Fibroblast of lung (primary cell): ENCODE results near the gene CUBN. TPM values are rescaled to one million over a fixed set of nuclear protein-coding genes. Genes with fewer than 3 reads are reported as not detected.

ENCODE experiments used
- DNase-seq, 2 donors: peaks; one replicate each; pipeline versions ENCODE4 v3.0.0 to v3.0.0-alpha.2; 2010; ENCODE audit warnings: low read depth in 2 of 2
- H2AFZ ChIP-seq: 2 replicates; pipeline ENCODE4 v1.5.1; 2012; ENCODE audit warnings: low read length, control low read depth, inconsistent platforms
- H3K27ac ChIP-seq: 2 replicates; pipeline ENCODE4 v1.5.1; 2011; ENCODE audit warnings: low read length, control low read depth; ENCODE audit not compliant: insufficient read depth
- H3K27me3 ChIP-seq: 2 replicates; pipeline ENCODE4 v1.5.1; 2011; ENCODE audit warnings: mild to moderate bottlenecking, low read length; ENCODE audit not compliant: control insufficient read depth, insufficient read depth
- H3K36me3 ChIP-seq: 2 replicates; pipeline ENCODE4 v1.5.1; 2011; ENCODE audit warnings: low read length; ENCODE audit not compliant: control insufficient read depth, insufficient read depth
- H3K4me1 ChIP-seq: 2 replicates; pipeline ENCODE4 v1.5.1; 2011; ENCODE audit warnings: low read length; ENCODE audit not compliant: control insufficient read depth, insufficient read depth; ENCODE audit errors: extremely low read depth
- H3K4me2 ChIP-seq: 2 replicates; pipeline ENCODE4 v1.5.1; 2011; ENCODE audit warnings: low read length, control low read depth; ENCODE audit not compliant: insufficient read depth; ENCODE audit errors: extremely low read depth
- H3K4me3 ChIP-seq, 4 experiments: fragments of 200-600 bp in 1 of 4; sonication (generic) in 1 of 4; replicated peaks in 1 of 4; 2 replicates each; pipeline ENCODE4 v1.5.1; 2011 to 2016; ENCODE audit warnings: low read length in 4 of 4, low read depth in 3 of 4, mild to moderate bottlenecking in 3 of 4, control low read depth in 2 of 4, inconsistent platforms in 1 of 4, mixed read lengths in 1 of 4; ENCODE audit not compliant: insufficient read depth in 1 of 4; ENCODE audit errors: control extremely low read depth in 1 of 4
- H3K79me2 ChIP-seq: 2 replicates; pipeline ENCODE4 v1.5.1; 2012; ENCODE audit warnings: mild to moderate bottlenecking, low read length, inconsistent platforms; ENCODE audit not compliant: control insufficient read depth, insufficient read depth
- H3K9ac ChIP-seq: 2 replicates; pipeline ENCODE4 v1.5.1; 2011; ENCODE audit warnings: mild to moderate bottlenecking, low read length, control low read depth; ENCODE audit not compliant: insufficient read depth
- H3K9me3 ChIP-seq: 2 replicates; pipeline ENCODE4 v1.5.1; 2012; ENCODE audit warnings: low read depth, low read length; ENCODE audit not compliant: control insufficient read depth, insufficient read depth
- H4K20me1 ChIP-seq: 2 replicates; pipeline ENCODE4 v1.5.1; 2011; ENCODE audit warnings: low read length; ENCODE audit not compliant: control insufficient read depth, insufficient read depth; ENCODE audit errors: extremely low read depth
- CTCF ChIP-seq, 2 donors: IDR thresholded peaks in 1 of 2; conservative IDR thresholded peaks in 1 of 2; 1 replicate in 1 of 2; 2 replicates in 1 of 2; pipeline ENCODE4 v1.5.1; 2011 to 2012; ENCODE audit warnings: low read length in 2 of 2, control low read depth in 1 of 2, inconsistent platforms in 1 of 2, low read depth in 1 of 2, mild to moderate bottlenecking in 1 of 2
- EZH2 ChIP-seq: IDR thresholded peaks from 2 replicates; pipeline ENCODE4 v1.5.1; 2012; ENCODE audit warnings: low read length, control low read depth, mild to moderate bottlenecking; ENCODE audit errors: missing control alignments
- polyA plus RNA-seq, 2 donors: library from polyadenylated mRNA; depleted of rRNA in 1 of 2; stranded (reverse) in 1 of 2; unstranded in 1 of 2; fragments of >200 nt; gene quantifications; 2 replicates each; pipeline ENCODE4 v1.2.1, GENCODE V29; 2011 to 2012; ENCODE audit warnings: missing spikeins in 1 of 2
- total RNA-seq: library from RNA; depleted of rRNA; stranded (reverse); fragments of >200 nt; gene quantifications from 2 replicates; pipeline ENCODE4 v1.2.1, GENCODE V29; 2014

CUBN gene
- total and polyA plus RNA-seq, 2 donors (not counting 1 experiment from before 2014, with no cell fraction given) = 1.3 to 1.5 TPM

GRCh38 chr10:16883084-16883483, 246.5 kb downstream of the CUBN start:
- H3K79me2 ChIP-seq = no peaks in the 10 kb centered on the region
- no peak for DNase-seq
- H3K9ac ChIP-seq = no peak overlapping the region

GRCh38 chr10:16870331-16870730, 259.3 kb downstream of the CUBN start:
- Histone ChIP-seq H4K20me1 (no peaks in the 10 kb centered on the region), H3K4me2 (no peak overlapping the region), H3K36me3 (no peaks in the 10 kb centered on the region), H3K79me2 (no peaks in the 10 kb centered on the region), H3K27ac (no peak overlapping the region), H3K27me3 (no peaks in the 10 kb centered on the region), H3K4me1 (no peaks in the 10 kb centered on the region), H3K4me3 (no peak overlapping the region), H2AFZ (no peak overlapping the region), H3K9me3 (no peaks in the 10 kb centered on the region), H3K9ac (no peak overlapping the region)
- DNase-seq = no peak
- TF ChIP-seq CTCF (conservative IDR thresholded peaks at IDR 0.05 in 1 of 2, IDR thresholded peaks at IDR 0.05 in 1 of 2; ENCODE audit: low read depth in 1 of 2, low read length in 2 of 2) (no peak), EZH2 (no peak)

More at GRCh38 chr10:16883084-16883483, 246.5 kb downstream of the CUBN start:
- Histone ChIP-seq H3K9me3 (no peaks in the 10 kb centered on the region), H3K4me1 (no peaks in the 10 kb centered on the region), H2AFZ (no peak overlapping the region), H3K4me3 (no peak overlapping the region), H3K27me3 (no peaks in the 10 kb centered on the region), H4K20me1 (no peaks in the 10 kb centered on the region), H3K27ac (no peak overlapping the region), H3K36me3 (no peaks in the 10 kb centered on the region), H3K4me2 (no peak overlapping the region)
- TF ChIP-seq EZH2 = no peak
- TF ChIP-seq CTCF (conservative IDR thresholded peaks at IDR 0.05 in 1 of 2, IDR thresholded peaks at IDR 0.05 in 1 of 2; ENCODE audit: low read depth in 1 of 2, low read length in 2 of 2) = no peak

GRCh38 chr10:16867990-16868389, 261.6 kb downstream of the CUBN start:
- Histone ChIP-seq H3K36me3 (no peaks in the 10 kb centered on the region), H2AFZ (no peak overlapping the region), H3K4me1 (no peaks in the 10 kb centered on the region), H3K79me2 (no peaks in the 10 kb centered on the region), H3K4me2 (no peak overlapping the region), H3K9ac (no peak overlapping the region), H4K20me1 (no peaks in the 10 kb centered on the region), H3K27ac (no peak overlapping the region), H3K9me3 (no peaks in the 10 kb centered on the region), H3K27me3 (no peaks in the 10 kb centered on the region), H3K4me3 (no peak overlapping the region)
- DNase-seq = peak in 1 of 2 donors; percentile 37
- TF ChIP-seq EZH2 (no peak), CTCF (conservative IDR thresholded peaks at IDR 0.05 in 1 of 2, IDR thresholded peaks at IDR 0.05 in 1 of 2; ENCODE audit: low read depth in 1 of 2, low read length in 2 of 2) (no peak)
